NCI-H2227 treated with DMSO at 0.1 percent for 48 hours (cell line): ENCODE measurements around the gene KISS1R.
"Not testable (repeated sequence)": the region's sequence is repeated elsewhere in the genome, so short reads cannot be mapped to it uniquely, and the experiment has no call there.

ENCODE experiments used
- DNase-seq: peaks from one replicate; lab custom pipeline; 2025; lab: John Stamatoyannopoulos, UW

The KISS1R gene

DNA sequence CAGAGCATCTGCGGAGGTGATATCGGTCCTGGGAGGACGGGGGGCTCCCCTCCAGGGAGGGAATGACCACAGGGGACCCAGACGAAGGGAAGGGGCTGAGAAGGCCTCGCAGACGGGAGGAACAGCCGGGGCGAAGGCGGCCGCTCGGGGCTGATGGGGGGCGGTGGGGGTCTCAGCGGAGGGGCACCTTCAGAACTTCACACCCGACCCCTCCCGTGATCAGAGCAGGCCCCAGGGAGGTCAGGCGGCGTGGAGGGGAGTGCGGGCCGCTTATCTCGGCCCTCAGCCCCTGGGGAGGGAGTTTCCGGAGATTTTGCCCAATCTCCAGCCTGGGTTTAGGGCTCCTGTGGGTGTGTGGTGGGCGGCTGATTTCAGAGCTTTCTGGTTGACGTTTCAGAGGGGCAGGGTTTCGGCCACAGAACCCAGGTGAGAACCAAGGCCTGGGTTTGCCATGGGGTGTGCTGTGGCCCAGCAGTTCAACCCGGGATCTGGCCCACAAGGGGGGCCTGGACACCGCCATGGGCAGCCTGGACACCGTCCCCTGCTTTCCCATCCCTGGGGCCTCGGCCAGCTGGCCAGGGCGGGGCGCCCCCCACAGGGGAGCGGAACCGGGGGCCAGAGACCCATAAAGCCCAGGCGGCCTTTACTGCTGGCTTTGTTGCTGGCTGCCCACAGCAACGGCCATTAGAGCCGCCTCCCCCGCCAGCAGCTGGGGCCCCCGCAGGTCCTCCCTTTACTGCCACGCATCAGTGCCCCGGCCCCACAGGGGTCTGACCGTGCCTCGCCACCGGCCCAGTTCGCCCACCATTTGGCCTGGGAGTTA lies 37.8 kb downstream of the KISS1R start:
- DNase-seq: no peak

DNA sequence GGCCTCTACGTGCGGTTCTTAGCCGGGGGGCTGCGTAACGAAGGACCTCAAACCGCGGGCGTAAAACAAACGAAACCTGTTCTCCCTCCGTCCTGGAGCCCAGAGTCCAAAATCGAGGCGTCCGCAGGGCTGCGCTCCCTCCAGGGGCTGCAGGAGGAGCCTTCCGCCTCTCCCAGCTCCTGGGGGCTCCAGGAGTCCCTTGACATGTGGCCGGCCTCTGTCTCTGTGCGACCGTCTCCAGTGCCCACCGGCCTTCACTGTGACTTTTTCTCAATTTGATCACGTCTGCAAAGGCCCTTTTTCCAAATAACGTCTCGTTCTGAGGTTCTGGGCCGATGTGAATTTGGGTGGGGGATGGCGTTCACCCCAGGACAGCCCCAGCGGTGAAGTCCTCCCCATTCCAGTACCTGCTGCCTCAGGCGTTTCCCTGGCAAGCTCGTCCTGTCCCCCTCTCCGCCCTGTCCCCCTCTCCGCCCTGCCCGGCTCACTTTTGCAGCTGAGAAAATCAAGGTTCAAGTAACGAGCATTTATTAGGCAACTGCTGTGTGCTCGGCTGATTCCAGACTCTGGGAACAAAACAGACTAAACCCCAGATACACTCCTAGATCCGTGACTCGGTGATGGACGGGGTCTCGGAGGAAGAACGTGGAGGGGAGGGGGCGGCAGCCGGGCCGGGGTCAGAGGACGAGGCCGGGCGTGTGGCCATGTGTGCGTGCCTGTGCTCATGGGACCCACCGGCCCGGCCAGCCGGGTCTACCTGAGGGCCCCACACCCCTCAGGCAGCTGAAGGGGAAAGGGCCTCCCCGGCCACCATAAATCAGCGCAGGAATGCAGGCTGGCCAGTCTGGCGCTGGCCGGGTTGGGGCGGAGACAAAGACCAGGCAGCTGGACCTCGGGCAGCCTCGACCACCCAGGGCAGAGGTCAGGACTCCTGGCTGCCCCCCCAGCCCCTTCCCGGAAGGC lies 39.0 kb downstream of the KISS1R start:
- no peak for DNase-seq

DNA sequence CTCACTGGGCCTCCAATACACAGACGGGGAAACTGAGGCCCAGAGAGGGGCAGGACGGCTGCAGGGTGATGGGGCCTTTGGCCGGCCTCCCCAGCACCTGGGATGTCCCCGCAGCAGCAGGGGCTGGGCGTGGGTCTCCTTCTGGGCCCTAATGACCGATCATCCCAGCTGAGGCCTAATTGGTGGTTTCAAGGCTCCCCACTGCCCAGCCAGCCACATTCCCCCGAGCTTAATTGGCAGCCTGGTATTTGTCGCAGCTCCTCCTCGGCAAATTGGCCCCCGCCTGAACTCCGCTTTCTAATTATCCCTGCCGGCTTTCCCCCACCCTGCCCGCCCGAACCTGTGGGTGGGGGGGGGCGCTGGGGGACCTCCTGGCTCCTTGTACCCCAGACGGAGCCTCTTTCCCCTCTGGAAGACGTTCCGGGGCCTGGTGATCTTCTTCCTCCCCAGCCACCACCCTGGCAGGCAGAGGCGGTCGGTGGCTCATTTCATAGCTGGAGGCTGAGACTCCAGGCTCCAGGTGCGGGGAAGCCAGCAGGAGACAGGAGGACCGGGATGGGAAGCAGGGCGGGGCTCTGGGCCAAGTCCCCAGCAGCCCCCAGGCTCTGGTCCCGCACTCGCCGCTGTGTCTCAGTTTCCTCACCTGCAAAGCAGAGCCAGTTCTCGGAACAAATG lies 39.8 kb downstream of the KISS1R start:
- no peak for DNase-seq

DNA sequence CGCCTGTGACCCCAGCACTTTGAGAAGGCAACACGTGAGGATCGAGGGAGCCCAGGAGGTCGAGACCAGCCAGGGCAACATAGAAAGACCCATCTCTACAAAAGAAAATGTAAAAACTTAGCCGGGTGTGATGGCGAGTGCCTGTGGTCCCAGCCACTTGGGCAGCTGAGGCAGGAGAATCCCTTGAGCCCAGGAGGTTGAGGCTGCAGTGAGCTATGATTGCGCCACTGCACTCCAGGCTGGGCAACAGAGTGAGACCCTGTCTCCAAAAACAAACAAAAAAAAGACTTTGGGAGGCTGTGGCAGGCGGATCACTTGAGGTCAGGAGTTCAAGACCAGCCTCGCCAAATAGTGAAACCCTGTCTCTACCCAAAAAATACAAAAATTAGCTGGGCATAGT lies 40.4 kb downstream of the KISS1R start:
- not testable (repeated sequence) for DNase-seq

DNA sequence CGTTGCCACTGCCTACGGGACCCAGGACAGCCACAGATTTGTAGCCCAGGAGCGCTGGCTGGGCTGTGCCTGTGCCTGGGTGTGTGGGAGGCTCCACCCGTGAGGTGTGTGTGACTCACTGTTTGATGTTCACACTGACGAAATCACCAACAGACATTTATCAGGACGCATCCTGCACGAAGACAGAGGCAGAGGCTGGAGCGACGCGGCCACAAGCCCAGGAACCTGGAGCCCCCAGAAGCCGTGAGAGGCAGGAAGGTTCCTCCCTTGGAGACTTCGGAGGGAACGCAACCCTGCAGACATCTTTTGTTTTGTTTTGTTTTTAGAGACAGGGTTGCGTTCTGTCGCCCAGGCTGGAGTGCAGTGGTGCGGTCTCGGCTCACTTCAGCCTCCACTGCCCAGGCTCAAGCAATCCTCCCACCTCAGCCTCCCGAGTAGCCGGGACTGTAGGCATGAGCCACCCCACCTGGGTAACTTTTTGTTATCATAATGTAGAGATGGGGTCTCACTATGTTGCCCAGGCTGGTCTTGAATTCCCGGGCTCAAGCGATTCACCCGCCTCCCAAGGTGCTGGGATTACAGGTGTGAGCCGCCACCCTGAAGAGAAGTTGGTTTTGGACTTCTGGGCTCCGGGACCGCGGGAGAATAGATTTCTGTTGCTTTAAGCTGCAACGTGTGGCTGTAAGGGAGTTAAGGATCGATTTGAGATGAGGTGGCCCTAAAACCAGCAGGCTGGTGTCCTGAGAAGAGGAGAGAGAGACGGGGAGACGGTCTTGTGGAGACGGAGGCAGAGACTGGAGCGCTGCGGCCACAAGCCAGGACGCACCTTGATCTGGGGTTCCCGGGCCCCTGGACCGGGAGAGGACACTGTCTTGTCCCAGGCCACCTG lies 42.1 kb downstream of the KISS1R start:
- no peak for DNase-seq

DNA sequence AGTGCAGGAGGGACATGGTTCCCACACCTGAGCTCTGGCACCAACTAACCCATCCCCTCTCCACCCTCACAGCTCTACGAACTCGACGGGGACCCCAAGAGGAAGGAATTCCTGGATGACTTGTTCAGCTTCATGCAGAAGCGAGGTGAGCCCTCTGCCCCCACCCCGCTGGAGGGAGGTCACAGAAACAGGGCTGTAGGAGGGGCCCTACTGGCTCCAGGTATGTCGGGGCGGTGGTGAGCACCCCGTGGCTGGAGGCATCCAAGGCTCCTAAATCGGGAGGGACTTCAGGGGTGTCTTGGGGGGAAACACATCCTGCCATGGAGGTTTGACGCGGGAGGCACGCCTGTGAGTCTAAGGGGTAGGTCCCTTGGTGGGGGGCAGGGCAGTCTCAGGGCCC lies 42.9 kb downstream of the KISS1R start:
- DNase-seq: no peak

DNA sequence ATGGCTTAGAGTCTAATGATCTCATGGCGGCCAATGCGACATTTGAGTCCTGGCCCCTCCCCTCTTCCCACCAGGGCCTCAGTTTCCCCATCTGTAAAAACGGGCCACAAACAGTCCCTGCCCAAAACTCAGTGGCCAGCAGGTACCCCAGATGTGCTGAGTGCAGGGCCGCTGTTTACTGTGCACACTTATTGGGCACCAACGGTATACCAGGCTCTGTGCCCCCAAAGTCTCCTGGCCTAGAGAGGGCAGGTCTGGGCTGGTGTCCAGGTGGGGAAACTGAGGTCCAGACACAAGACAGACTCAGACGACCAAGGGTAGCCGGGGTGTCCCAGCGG lies 43.4 kb downstream of the KISS1R start:
- no peak for DNase-seq

DNA sequence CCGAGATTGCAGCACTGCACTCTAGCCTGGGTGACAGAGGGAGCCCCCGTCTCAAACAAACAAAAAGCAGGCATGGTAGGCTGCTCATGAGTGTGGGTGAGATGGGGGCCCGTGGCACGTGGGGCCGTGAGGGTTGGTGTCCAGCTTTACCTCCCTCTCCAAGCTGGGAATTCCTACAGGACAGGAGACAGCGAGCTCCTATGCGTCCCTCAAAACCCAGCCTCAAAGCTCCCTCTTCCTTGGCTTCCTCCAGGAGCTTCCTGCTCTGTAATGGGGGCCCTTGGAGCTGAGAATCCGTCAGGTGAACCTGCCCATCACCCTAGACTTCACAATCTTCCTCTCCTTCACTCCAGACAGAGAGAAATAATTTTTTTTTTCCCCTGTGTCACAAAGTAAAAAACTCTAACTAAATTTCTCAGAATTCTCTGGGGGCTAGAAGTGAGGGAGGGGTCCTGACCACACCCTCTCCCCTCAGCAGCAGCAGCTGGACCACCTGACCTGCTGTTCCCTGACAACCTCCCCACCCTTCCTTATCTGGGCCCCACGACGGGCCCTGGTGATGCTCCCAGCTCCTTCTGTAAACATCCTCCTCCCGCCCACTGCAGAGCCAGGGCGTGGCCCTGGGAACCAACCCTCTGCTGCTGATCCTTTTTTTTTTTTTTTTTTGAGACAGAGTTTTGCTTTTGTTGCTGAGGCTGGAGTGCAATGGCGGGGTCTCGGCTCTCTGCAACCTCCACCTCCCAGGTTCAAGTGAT lies 44.9 kb downstream of the KISS1R start:
- DNase-seq: no peak

DNA sequence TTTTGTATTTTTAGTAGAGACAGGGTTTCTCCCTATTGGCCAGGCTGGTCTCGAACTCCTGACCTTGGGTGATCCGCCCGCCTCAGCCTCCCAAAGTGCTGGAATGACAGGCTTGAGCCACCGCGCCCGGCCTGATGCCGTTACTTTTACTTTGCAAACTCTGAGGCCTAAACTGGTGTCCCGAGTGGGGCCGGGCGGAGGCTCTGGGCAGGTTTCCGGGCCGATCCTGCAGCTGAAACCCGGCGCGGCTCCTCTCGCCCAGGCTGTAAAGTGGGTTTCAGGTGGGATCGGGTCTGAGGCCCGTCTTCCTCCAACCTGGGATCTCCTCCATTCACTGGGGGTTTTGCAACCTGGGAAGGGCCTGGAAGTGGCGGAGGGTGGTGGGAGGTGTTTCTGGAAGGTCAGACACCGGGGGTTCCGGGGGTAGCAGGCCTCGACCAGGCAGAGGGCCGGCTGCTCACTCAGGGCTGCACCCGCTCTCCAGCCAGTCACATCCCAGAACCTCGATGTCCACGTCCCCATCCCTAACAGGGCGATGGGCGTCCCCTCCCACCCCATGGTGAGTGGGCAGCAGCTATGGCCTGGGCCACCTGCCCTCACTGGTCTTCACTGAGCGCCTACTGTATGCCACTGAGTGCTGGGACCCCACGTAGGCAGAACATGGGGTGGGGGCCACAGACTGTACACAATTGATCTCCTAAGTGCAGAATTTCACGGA lies 45.7 kb downstream of the KISS1R start:
- no peak for DNase-seq

DNA sequence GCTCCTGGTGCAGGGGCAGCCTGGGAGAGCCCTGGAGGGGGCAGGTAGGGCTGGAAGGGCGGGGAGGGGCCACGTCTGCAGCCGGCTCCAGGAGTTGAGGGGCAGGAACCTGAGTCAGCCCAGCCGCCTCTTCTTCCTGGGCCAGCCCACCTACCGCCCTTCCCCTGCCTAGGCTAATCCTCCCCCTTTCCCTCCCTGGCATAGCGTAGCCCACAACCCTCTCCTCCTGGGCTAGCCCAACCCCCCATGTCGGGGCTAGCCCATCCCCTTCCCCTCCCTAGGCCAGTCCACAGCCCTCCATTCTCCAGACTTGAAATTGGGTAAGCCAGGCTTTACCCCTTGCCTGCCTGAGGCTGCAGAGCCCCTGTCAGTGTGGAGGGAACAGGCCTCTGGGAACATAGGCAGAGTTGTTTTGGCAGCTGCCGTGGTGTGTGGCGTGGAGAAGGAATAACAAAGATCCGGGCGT lies 46.4 kb downstream of the KISS1R start:
- DNase-seq: no peak

DNA sequence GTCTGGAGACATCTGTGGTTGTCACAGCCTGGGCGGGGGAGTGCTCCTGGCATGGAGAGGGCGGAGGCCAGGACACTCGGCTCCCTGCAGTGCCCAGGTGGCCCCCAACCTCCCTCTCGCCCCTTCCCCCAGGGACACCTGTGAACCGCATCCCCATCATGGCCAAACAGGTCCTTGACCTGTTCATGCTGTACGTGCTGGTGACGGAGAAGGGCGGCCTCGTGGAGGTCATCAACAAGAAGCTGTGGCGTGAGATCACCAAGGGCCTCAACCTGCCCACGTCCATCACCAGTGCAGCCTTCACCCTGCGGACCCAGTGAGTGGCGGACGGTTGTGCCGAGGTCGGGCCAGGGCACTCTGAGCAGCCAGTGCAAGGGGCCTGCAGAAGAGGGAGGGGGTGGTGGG lies 47.0 kb downstream of the KISS1R start:
- no peak for DNase-seq

DNA sequence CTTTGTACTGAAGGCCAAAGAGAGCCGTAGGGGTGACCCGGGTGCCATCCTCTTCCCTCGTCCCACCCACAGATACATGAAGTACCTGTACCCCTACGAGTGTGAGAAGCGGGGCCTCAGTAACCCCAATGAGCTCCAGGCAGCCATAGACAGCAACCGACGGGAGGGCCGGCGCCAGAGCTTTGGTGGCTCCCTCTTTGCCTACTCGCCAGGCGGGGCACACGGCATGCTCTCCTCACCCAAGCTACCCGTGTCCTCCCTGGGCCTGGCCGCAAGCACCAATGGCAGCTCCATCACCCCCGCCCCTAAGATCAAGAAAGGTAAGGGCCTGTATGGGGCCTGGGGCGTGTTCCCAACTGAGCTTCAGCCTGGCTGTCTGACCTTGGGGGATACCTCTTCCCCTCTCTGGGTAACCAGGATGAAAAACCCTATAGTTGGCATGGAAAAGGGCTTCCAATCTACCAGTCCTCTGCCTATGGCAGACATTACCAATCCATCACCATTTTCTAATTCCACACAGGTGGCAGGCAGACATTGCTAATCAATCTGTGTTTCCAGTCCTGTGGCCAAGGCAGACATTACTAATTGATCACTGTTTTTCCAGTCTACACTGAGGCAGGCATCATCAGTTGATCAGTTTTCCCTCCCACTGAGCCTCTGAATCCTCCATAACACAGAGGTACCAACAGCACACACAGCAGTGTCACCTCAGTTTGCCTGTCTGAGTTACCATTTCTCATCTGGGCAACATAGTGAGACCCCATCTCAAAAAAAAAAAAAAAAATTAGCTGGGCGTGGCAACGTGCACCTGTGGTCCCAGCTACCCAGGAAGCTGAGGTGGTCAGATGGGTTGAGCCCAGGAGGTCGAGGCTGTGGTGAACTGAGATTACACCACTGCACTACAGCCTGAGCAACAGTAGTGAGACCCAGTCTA lies 47.9 kb downstream of the KISS1R start:
- DNase-seq: no peak

DNA sequence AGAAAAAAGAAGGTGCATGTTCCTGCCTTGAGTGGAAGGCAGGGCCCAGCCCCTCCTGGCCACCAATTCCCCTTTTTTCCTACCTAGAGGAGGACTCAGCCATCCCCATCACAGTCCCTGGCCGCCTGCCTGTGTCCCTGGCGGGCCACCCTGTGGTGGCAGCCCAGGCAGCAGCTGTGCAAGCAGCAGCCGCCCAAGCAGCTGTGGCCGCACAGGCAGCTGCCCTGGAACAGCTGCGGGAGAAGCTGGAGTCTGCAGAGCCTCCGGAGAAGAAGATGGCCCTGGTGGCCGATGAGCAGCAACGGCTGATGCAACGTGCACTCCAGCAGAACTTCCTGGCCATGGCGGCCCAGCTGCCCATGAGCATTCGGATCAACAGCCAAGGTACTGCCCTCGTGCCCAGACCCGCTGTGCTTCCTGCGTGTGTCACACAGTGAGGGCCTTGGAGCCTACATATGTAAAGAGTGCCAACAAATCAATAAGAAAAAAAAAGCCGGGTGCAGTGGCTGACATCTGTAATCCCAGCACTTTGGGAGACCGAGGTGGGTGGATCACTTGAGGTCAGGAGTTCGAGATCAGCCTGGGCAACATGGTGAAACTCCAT lies 49.5 kb downstream of the KISS1R start:
- no peak for DNase-seq
